Sigmoid colon (tissue), 4 donors: ENCODE measurements around the gene SERINC3.

Source experiments
- EP300 ChIP-seq, 4 donors: sonication (generic); formaldehyde crosslinking; IDR thresholded peaks; one replicate each; pipeline ENCODE4 v1.6.1; 2017; ENCODE audit warnings: antibody characterized with exemption in 4 of 4
- POLR2A ChIP-seq, 2 donors: fragments of 450-650 bp; IDR thresholded peaks; one replicate each; pipeline ENCODE4 v1.6.1; 2016; ENCODE audit warnings: antibody characterized with exemption in 2 of 2, mild to moderate bottlenecking in 2 of 2, moderate library complexity in 2 of 2
- POLR2AphosphoS5 ChIP-seq, 4 donors: sonication (generic); formaldehyde crosslinking; IDR thresholded peaks; one replicate each; pipeline ENCODE4 v1.6.1; 2017; ENCODE audit warnings: antibody characterized with exemption in 4 of 4
- TF ChIP-seq, protein P1 (sequence below), 4 experiments: fragments of 450-650 bp in 3 of 4; fragments of 200-600 bp in 1 of 4; IDR thresholded peaks; one replicate each; pipeline ENCODE4 v1.5.1; 2016 to 2019; ENCODE audit warnings: antibody characterized with exemption in 4 of 4, mild to moderate bottlenecking in 3 of 4, moderate library complexity in 2 of 4

DNA sequence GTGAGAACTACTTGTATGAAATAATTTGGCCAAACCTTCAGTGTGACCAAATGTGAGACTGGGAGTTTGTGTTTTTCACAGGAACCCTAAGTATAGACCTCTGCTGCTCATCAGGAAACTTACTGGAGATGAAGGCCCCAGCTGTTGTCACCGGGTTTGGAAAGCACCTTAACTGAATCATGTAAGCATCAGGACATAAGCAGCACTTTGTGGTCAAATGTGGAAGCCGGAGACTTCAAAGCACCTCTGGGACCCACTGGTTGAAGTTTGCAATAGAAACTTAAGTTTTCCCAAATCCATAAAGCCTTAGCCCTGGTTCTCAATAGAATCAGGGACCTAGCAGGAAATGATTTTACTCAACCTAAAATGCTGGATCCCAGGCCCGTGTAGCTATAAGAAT lies 31.9 kb downstream of the SERINC3 start:
- no peak for TF ChIP-seq POLR2AphosphoS5 (IDR thresholded peaks at IDR 0.05)
- TF ChIP-seq, protein P1, sequence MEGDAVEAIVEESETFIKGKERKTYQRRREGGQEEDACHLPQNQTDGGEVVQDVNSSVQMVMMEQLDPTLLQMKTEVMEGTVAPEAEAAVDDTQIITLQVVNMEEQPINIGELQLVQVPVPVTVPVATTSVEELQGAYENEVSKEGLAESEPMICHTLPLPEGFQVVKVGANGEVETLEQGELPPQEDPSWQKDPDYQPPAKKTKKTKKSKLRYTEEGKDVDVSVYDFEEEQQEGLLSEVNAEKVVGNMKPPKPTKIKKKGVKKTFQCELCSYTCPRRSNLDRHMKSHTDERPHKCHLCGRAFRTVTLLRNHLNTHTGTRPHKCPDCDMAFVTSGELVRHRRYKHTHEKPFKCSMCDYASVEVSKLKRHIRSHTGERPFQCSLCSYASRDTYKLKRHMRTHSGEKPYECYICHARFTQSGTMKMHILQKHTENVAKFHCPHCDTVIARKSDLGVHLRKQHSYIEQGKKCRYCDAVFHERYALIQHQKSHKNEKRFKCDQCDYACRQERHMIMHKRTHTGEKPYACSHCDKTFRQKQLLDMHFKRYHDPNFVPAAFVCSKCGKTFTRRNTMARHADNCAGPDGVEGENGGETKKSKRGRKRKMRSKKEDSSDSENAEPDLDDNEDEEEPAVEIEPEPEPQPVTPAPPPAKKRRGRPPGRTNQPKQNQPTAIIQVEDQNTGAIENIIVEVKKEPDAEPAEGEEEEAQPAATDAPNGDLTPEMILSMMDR (IDR thresholded peaks at IDR 0.05) = no peak
- TF ChIP-seq POLR2A (IDR thresholded peaks at IDR 0.05) = no peak
- no peak for TF ChIP-seq EP300 (IDR thresholded peaks at IDR 0.05)
